Right renal cortex interstitium (tissue), 3 donors: ENCODE data around the gene MEG3. TPM values are rescaled to one million over a fixed set of nuclear protein-coding genes. Genes with fewer than 3 reads are reported as not detected.

Experiments used
- DNase-seq, 3 donors: peaks; one replicate each; pipeline ENCODE4 v3.0.0-alpha.2; 2013; ENCODE audit warnings: low read depth in 3 of 3, low spot score in 2 of 3
- polyA plus RNA-seq, 3 donors: library from polyadenylated mRNA; unstranded; fragments of 120-200 nt; gene quantifications; one replicate each; pipeline ENCODE4 v1.2.1, GENCODE V29; 2013; ENCODE audit not compliant: insufficient read length in 3 of 3

The MEG3 gene
- polyA plus RNA-seq, 3 donors = 44.0 to 64.3 (median 62.0) TPM

GRCh38 chr14:100878271-100879146 is 52.6 kb downstream of the MEG3 start:
- DNase-seq = no peak

GRCh38 chr14:100879194-100879593 is 53.3 kb downstream of the MEG3 start:
- no peak for DNase-seq

GRCh38 chr14:100879782-100880181 is 53.9 kb downstream of the MEG3 start:
- DNase-seq = no peak

- DNase-seq = no peak
These were observed 54.6 kb downstream of the MEG3 start for GRCh38 chr14:100880271-100881101.

- no peak for DNase-seq
These were observed 55.5 kb downstream of the MEG3 start for GRCh38 chr14:100881211-100882025.

- DNase-seq = no peak
These were observed 56.4 kb downstream of the MEG3 start for GRCh38 chr14:100882026-100882967.

GRCh38 chr14:100882991-100883788 is 57.3 kb downstream of the MEG3 start:
- DNase-seq = no peak

GRCh38 chr14:100883789-100884101 is 57.8 kb downstream of the MEG3 start:
- no peak for DNase-seq

- no peak for DNase-seq
These were observed 58.5 kb downstream of the MEG3 start for GRCh38 chr14:100884456-100884855.

GRCh38 chr14:100885196-100885595 is 59.3 kb downstream of the MEG3 start:
- DNase-seq = no peak

- DNase-seq = no peak
These were observed 59.7 kb downstream of the MEG3 start for GRCh38 chr14:100885617-100886016.

GRCh38 chr14:100887728-100888335 is 61.9 kb downstream of the MEG3 start:
- no peak for DNase-seq

GRCh38 chr14:100888789-100889315 is 62.9 kb downstream of the MEG3 start:
- no peak for DNase-seq

- no peak for DNase-seq
These were observed 63.7 kb downstream of the MEG3 start for GRCh38 chr14:100889641-100890040.

- no peak for DNase-seq
These were observed 64.3 kb downstream of the MEG3 start for GRCh38 chr14:100890061-100890850.

- DNase-seq = no peak
These were observed 65.1 kb downstream of the MEG3 start for GRCh38 chr14:100891051-100891450.
